H1 (cell line): ENCODE measurements around the gene TNIK. TPM values are rescaled to one million over a fixed set of nuclear protein-coding genes. Genes with fewer than 3 reads are reported as not detected.

Experiments used
- CTCF ChIA-PET: fragments of 300-600 bp; sonication (Branson Sonifier 250); formaldehyde crosslinking; loops from one replicate; lab custom pipeline; 2021; ENCODE audit not compliant: partially characterized antibody; lab: Charles Lee
- POLR2A ChIA-PET: fragments of 300-600 bp; sonication (Branson Sonifier 250); formaldehyde crosslinking; loops from one replicate; lab custom pipeline; 2021; ENCODE audit warnings: inconsistent platforms; ENCODE audit not compliant: partially characterized antibody; lab: Charles Lee
- DNase-seq, 2 experiments: peaks; one replicate each; pipeline versions ENCODE4 v3.0.0 to v3.0.0-alpha.2; 2010 to 2022; ENCODE audit warnings: low spot score in 2 of 2, low read depth in 1 of 2, mixed read lengths in 1 of 2
- FAIRE-seq: peaks from 2 replicates; lab custom pipeline; 2011; peaks lifted over from hg19 to GRCh38; lab: Jason Lieb, UNC
- H2AFZ ChIP-seq: 2 replicates; pipeline ENCODE4 v1.8.1; 2012; ENCODE audit warnings: low read length, inconsistent platforms
- H2AK5ac ChIP-seq: 2 replicates; pipeline ENCODE4 v1.6.1; 2013; ENCODE audit warnings: low read depth, low read length
- H2BK120ac ChIP-seq: replicated peaks from 2 replicates; pipeline ENCODE3; 2013; ENCODE audit warnings: low read depth, low read length, inconsistent platforms
- H2BK12ac ChIP-seq: 2 replicates; pipeline ENCODE4 v1.6.1; 2013; ENCODE audit warnings: low read depth, low read length
- H2BK15ac ChIP-seq: 2 replicates; pipeline ENCODE4 v1.6.1; 2013; ENCODE audit warnings: low read length
- H2BK20ac ChIP-seq: 2 replicates; pipeline ENCODE4 v1.6.1; 2013; ENCODE audit warnings: low read length
- H2BK5ac ChIP-seq: 2 replicates; pipeline ENCODE4 v1.6.1; 2013; ENCODE audit warnings: low read depth, low read length
- H3K14ac ChIP-seq: 2 replicates; pipeline ENCODE4 v1.6.1; 2013; ENCODE audit warnings: inconsistent platforms; ENCODE audit not compliant: insufficient read length
- H3K18ac ChIP-seq: 2 replicates; pipeline ENCODE4 v1.6.1; 2013; ENCODE audit warnings: low read length; ENCODE audit errors: extremely low read depth
- H3K23ac ChIP-seq: 2 replicates; pipeline ENCODE4 v1.6.1; 2013; ENCODE audit warnings: inconsistent platforms; ENCODE audit not compliant: insufficient read length
- H3K23me2 ChIP-seq: 2 replicates; pipeline ENCODE4 v1.6.1; 2013; ENCODE audit warnings: low read depth, low read length
- H3K27ac ChIP-seq: 2 replicates; pipeline ENCODE4 v1.6.1; 2011; ENCODE audit warnings: low read depth, low read length, inconsistent platforms
- H3K27me3 ChIP-seq, 4 experiments: replicated peaks in 1 of 4; 1 replicate in 1 of 4; 2 replicates in 3 of 4; pipeline versions ENCODE4 v1.6.1 to v1.8.1; 2011 to 2013; ENCODE audit warnings: low read length in 3 of 4, mild to moderate bottlenecking in 3 of 4, inconsistent platforms in 2 of 4, mixed read lengths in 2 of 4, moderate library complexity in 1 of 4; ENCODE audit not compliant: control insufficient read depth in 3 of 4, insufficient read depth in 3 of 4; ENCODE audit errors: extremely low read depth in 1 of 4
- H3K36me3 ChIP-seq, 4 experiments: 2 replicates each; pipeline versions ENCODE4 v1.6.1 to v1.8.1; 2011 to 2013; ENCODE audit warnings: mild to moderate bottlenecking in 4 of 4, low read length in 3 of 4, moderate library complexity in 2 of 4, control low read depth in 1 of 4, inconsistent platforms in 1 of 4; ENCODE audit not compliant: insufficient read depth in 4 of 4, control insufficient read depth in 2 of 4
- H3K4ac ChIP-seq: replicated peaks from 2 replicates; pipeline ENCODE3; 2013; ENCODE audit warnings: low read length, low read depth, mixed read lengths, inconsistent platforms; ENCODE audit not compliant: insufficient read length
- H3K4me1 ChIP-seq, 4 experiments: replicated peaks in 1 of 4; 1 replicate in 1 of 4; 2 replicates in 3 of 4; pipeline versions ENCODE4 v1.6.1 to v1.8.1; 2011 to 2013; ENCODE audit warnings: low read length in 3 of 4, inconsistent platforms in 2 of 4, mixed read lengths in 1 of 4; ENCODE audit not compliant: insufficient read depth in 4 of 4, control insufficient read depth in 3 of 4
- H3K4me2 ChIP-seq, 2 experiments: 2 replicates each; pipeline versions ENCODE4 v1.6.1 to v1.8.1; 2011 to 2013; ENCODE audit warnings: low read depth in 2 of 2, low read length in 2 of 2, control low read depth in 1 of 2, inconsistent platforms in 1 of 2, mild to moderate bottlenecking in 1 of 2; ENCODE audit not compliant: insufficient read depth in 1 of 2
- H3K4me3 ChIP-seq, 4 experiments: fragments of 200-600, 300-600 bp in 1 of 4; sonication (generic), shearing (Covaris generic), sonication (Bioruptor Twin) in 1 of 4; 2 replicates each; pipeline versions ENCODE4 v1.5.1 to v1.8.1; 2011 to 2016; ENCODE audit warnings: low read length in 4 of 4, low read depth in 3 of 4, control low read depth in 2 of 4, inconsistent platforms in 2 of 4, mild to moderate bottlenecking in 2 of 4, mixed read lengths in 1 of 4, moderate library complexity in 1 of 4; ENCODE audit not compliant: insufficient read depth in 2 of 4; ENCODE audit errors: extremely low read depth in 1 of 4
- H3K56ac ChIP-seq: replicated peaks from 2 replicates; pipeline ENCODE3; 2013; ENCODE audit warnings: low read depth, mild to moderate bottlenecking, mixed read lengths, low read length, inconsistent platforms; ENCODE audit not compliant: insufficient read length
- H3K79me1 ChIP-seq: 2 replicates; pipeline ENCODE4 v1.6.1; 2013; ENCODE audit warnings: low read depth, low read length, control low read depth
- H3K79me2 ChIP-seq, 2 experiments: 2 replicates each; pipeline versions ENCODE4 v1.6.1 to v1.8.1; 2012 to 2013; ENCODE audit warnings: low read length in 2 of 2, mild to moderate bottlenecking in 2 of 2, inconsistent platforms in 1 of 2; ENCODE audit not compliant: insufficient read depth in 2 of 2, control insufficient read depth in 1 of 2
- H3K9ac ChIP-seq, 4 experiments: replicated peaks in 1 of 4; 1 replicate in 1 of 4; 2 replicates in 3 of 4; pipeline versions ENCODE4 v1.6.1 to v1.8.1; 2011 to 2013; ENCODE audit warnings: low read depth in 3 of 4, low read length in 3 of 4, control low read depth in 2 of 4, mild to moderate bottlenecking in 2 of 4, moderate library complexity in 2 of 4, inconsistent platforms in 1 of 4; ENCODE audit errors: extremely low read depth in 1 of 4
- H3K9me3 ChIP-seq, 2 experiments: 2 replicates each; pipeline versions ENCODE4 v1.6.1 to v1.8.1; 2012 to 2013; ENCODE audit warnings: mild to moderate bottlenecking in 2 of 2, moderate library complexity in 2 of 2, control low read depth in 1 of 2, inconsistent platforms in 1 of 2, low read depth in 1 of 2, low read length in 1 of 2, mixed read lengths in 1 of 2; ENCODE audit not compliant: insufficient read depth in 2 of 2
- H4K20me1 ChIP-seq, 2 experiments: replicated peaks in 1 of 2; 2 replicates each; pipeline versions ENCODE3 to v1.8.1; 2011 to 2013; ENCODE audit warnings: inconsistent platforms in 2 of 2, low read length in 2 of 2, mild to moderate bottlenecking in 1 of 2; ENCODE audit not compliant: insufficient read depth in 2 of 2, control insufficient read depth in 1 of 2
- H4K5ac ChIP-seq: 2 replicates; pipeline ENCODE4 v1.6.1; 2013; ENCODE audit warnings: low read length, low read depth, mixed read lengths, inconsistent platforms; ENCODE audit not compliant: insufficient read length
- H4K8ac ChIP-seq: 2 replicates; pipeline ENCODE4 v1.8.0; 2013; ENCODE audit warnings: mild to moderate bottlenecking, moderate library complexity, low read length, inconsistent platforms; ENCODE audit not compliant: insufficient read depth; ENCODE audit errors: extremely low read depth
- H4K91ac ChIP-seq: replicated peaks from 2 replicates; pipeline ENCODE3; 2013; ENCODE audit warnings: low read length, mixed read lengths, inconsistent platforms; ENCODE audit not compliant: insufficient read length
- BCL11A ChIP-seq, 2 experiments: IDR thresholded peaks; one replicate each; pipeline ENCODE4 v1.6.1; 2011; ENCODE audit warnings: low read depth in 2 of 2, low read length in 2 of 2, mild to moderate bottlenecking in 2 of 2
- CHD1 ChIP-seq: IDR thresholded peaks from 2 replicates; pipeline ENCODE4 v1.6.1; 2012; ENCODE audit warnings: low read depth, low read length, improper control_type of control experiment
- FOSL1 ChIP-seq: IDR thresholded peaks from 2 replicates; pipeline ENCODE4 v1.6.1; 2011; ENCODE audit warnings: mild to moderate bottlenecking, low read depth, low read length, moderate library complexity; ENCODE audit not compliant: insufficient read depth
- GABPA ChIP-seq: IDR thresholded peaks from 2 replicates; pipeline ENCODE4 v1.6.1; 2011; ENCODE audit warnings: mild to moderate bottlenecking, low read length, moderate library complexity, borderline replicate concordance; ENCODE audit not compliant: insufficient read depth
- GTF2F1 ChIP-seq: IDR thresholded peaks from 2 replicates; pipeline ENCODE4 v1.6.1; 2012; ENCODE audit warnings: low read depth, low read length, improper control_type of control experiment, borderline replicate concordance
- KDM1A ChIP-seq: fragments of 200-600, 300-600 bp; sonication (generic); IDR thresholded peaks from 2 replicates; pipeline ENCODE4 v1.7.1; 2016; ENCODE audit warnings: mild to moderate bottlenecking, low read length, borderline replicate concordance
- KDM5A ChIP-seq: fragments of 200-600 bp; IDR thresholded peaks from 2 replicates; pipeline ENCODE4 v1.7.1; 2012; ENCODE audit warnings: mild to moderate bottlenecking, low read length, inconsistent platforms, mixed read lengths
- MAFK ChIP-seq: IDR thresholded peaks from 2 replicates; pipeline ENCODE4 v1.6.1; 2012; ENCODE audit warnings: low read depth, mild to moderate bottlenecking, improper control_type of control experiment, low read length
- RXRA ChIP-seq: IDR thresholded peaks from 2 replicates; pipeline ENCODE4 v1.6.1; 2011; ENCODE audit warnings: low read depth, mild to moderate bottlenecking, low read length, moderate library complexity; ENCODE audit not compliant: insufficient read depth
- SAP30 ChIP-seq: fragments of 300-600 bp; sonication (generic); IDR thresholded peaks from 2 replicates; pipeline ENCODE4 v1.7.1; 2012; ENCODE audit warnings: low read length, moderate library complexity, mild to moderate bottlenecking, inconsistent platforms; ENCODE audit not compliant: insufficient read depth, insufficient replicate concordance
- TCF12 ChIP-seq: IDR thresholded peaks from 2 replicates; pipeline ENCODE4 v1.6.1; 2011; ENCODE audit warnings: low read depth, mild to moderate bottlenecking, low read length
- TEAD4 ChIP-seq: IDR thresholded peaks from 2 replicates; pipeline ENCODE4 v1.6.1; 2012; ENCODE audit warnings: low read depth, low read length, inconsistent platforms, mixed read lengths
- WGBS, 2 experiments: shearing (Covaris generic) in 1 of 2; methylation state at CpG; one replicate each; pipeline versions ENCODE4 v1.1.6 to v1.1.7; 2013 to 2015; ENCODE audit warnings: low lambda C conversion rate in 2 of 2, mixed read lengths in 2 of 2, inconsistent platforms in 1 of 2, low coverage in 1 of 2, missing lambda C conversion rate in 1 of 2; ENCODE audit not compliant: insufficient replicate concordance in 2 of 2, insufficient coverage in 1 of 2, insufficient read length in 1 of 2; ENCODE audit errors: extremely low coverage in 1 of 2, missing lambda C conversion rate in 1 of 2; 5-methylcytosine and 5-hydroxymethylcytosine counted together
- polyA plus RNA-seq, 7 experiments: library from polyadenylated mRNA; depleted of rRNA in 3 of 7; stranded (reverse) in 5 of 7; unstranded in 2 of 7; fragments of >200 nt in 5 of 7; fragments of 200-250 nt in 2 of 7; gene quantifications; 1 replicate in 5 of 7; 2 replicates in 1 of 7; 4 replicates in 1 of 7; pipeline versions ENCODE4 v1.2.1 to v1.2.3, GENCODE V29; 2011 to 2013; ENCODE audit warnings: missing spikeins in 2 of 7, mixed read lengths in 2 of 7
- total RNA-seq: library from RNA; stranded (reverse); fragmentation: NEBNext Ultra II Directional; extraction: Animal tissue kit (Norgen Biotek cat#: 25700); gene quantifications from 2 replicates; pipeline ENCODE4 v1.2.1, GENCODE V29; 2021

Gene TNIK
- total and polyA plus RNA-seq, 2 of the 8 experiments (the other 6 are each of a cell fraction or from before 2014, with no cell fraction given), result 7.4 to 42.0 TPM

- DNase-seq (no peak), FAIRE-seq (no peak)
- TF ChIP-seq GABPA (no peak), RXRA (no peak), GTF2F1 (no peak), CHD1 (no peak), FOSL1 (no peak), BCL11A (IDR thresholded peaks at IDR 0.05; ENCODE audit: low read depth in 2 of 2, low read length in 2 of 2) (no peak), KDM1A (no peak), KDM5A (no peak), TEAD4 (no peak), TCF12 (no peak), SAP30 (no peak), MAFK (no peak)
Observed at GRCh38 chr3:171446801-171447578, 13.2 kb downstream of the TNIK start.

More at GRCh38 chr3:171446801-171447578, 13.2 kb downstream of the TNIK start:
- no peak overlapping the region for H3K9ac ChIP-seq
- no peak overlapping the region for H3K27ac ChIP-seq
- no peaks in the 10 kb centered on the region for H3K9me3 ChIP-seq
- ChIA-PET POLR2A (interaction anchor here (0.6 kb wide), 1 partner anchor 154 kb away, joined by 4 read pairs; no protein-coding TSS in a partner anchor), CTCF (interaction anchor here (0.6 to 3.0 kb wide), 7 partner anchors 13 to 258 kb away, joined by 3 to 8 read pairs (median 3); partner anchors contain the start of gene TNIK)
- no peak overlapping the region for H3K4me2 ChIP-seq
- no peak overlapping the region for H2BK5ac ChIP-seq
- H3K27me3 ChIP-seq, result no peaks in the 10 kb centered on the region
- peaks cover 0 to 2% of the 10 kb centered on the region in 2 experiments for H4K20me1 ChIP-seq
- H3K4me1 ChIP-seq, result peaks cover 0 to 17% (median 9%) of the 10 kb centered on the region in 4 experiments; a peak in 6 of 7 replicates
- no peaks in the 10 kb centered on the region for H3K23me2 ChIP-seq
- no peak overlapping the region for H3K23ac ChIP-seq
- H4K91ac ChIP-seq, result no peak overlapping the region
- H2AFZ ChIP-seq, result no peak overlapping the region
- H2BK12ac ChIP-seq, result no peak overlapping the region
- WGBS, 2 experiments, result 93% methylated on average over 12 of the region's 12 CpGs; no CpG with 5 or more reads in 1 of the 2 experiments
- H3K18ac ChIP-seq, result no peak overlapping the region
- H4K5ac ChIP-seq, result no peak overlapping the region
- no peaks in the 10 kb centered on the region for H3K36me3 ChIP-seq
- H2BK15ac ChIP-seq, result peak overlapping the region; percentile 76; the same call in 1 of the 2 replicates
- no peak overlapping the region for H3K4ac ChIP-seq
- H2AK5ac ChIP-seq, result no peak overlapping the region
- no peak overlapping the region for H2BK120ac ChIP-seq
- no peak overlapping the region for H3K56ac ChIP-seq
- no peak overlapping the region for H2BK20ac ChIP-seq
- no peak overlapping the region for H3K4me3 ChIP-seq
- no peaks in the 10 kb centered on the region for H3K79me1 ChIP-seq
- no peak overlapping the region for H3K14ac ChIP-seq
- H3K79me2 ChIP-seq, result peaks cover 1 to 62% of the 10 kb centered on the region in 2 experiments; a peak in 2 of 4 replicates
- no peak overlapping the region for H4K8ac ChIP-seq
